Kidney (tissue), 22 donors: ENCODE measurements around the gene NAGK. TPM values are rescaled to one million over a fixed set of nuclear protein-coding genes. Genes with fewer than 3 reads are reported as not detected.
"Not testable (repeated sequence)": the region's sequence is repeated elsewhere in the genome, so short reads cannot be mapped to it uniquely, and the experiment has no call there.

ENCODE experiments used
- DNase-seq, 5 donors: peaks; one replicate each; pipeline ENCODE4 v3.0.0-alpha.2; 2013 to 2020
- FAIRE-seq: peaks from 2 replicates; lab custom pipeline; 2012; peaks lifted over from hg19 to GRCh38; lab: Jason Lieb, UNC
- H3K27ac ChIP-seq, 2 donors: one replicate each; pipeline ENCODE4 v1.7.0; 2013; ENCODE audit warnings: low read depth in 2 of 2, low read length in 2 of 2, inconsistent platforms in 1 of 2
- H3K27me3 ChIP-seq: one replicate; pipeline ENCODE4 v1.7.1; 2013; ENCODE audit warnings: low read length, inconsistent platforms; ENCODE audit not compliant: control insufficient read depth, insufficient read depth
- H3K36me3 ChIP-seq, 3 donors: one replicate each; pipeline versions ENCODE4 v1.7.0 to v1.7.1; 2013; ENCODE audit warnings: low read length in 3 of 3, control low read depth in 1 of 3, inconsistent platforms in 1 of 3; ENCODE audit not compliant: insufficient read depth in 3 of 3, control insufficient read depth in 2 of 3
- H3K4me1 ChIP-seq, 3 donors: one replicate each; pipeline versions ENCODE4 v1.7.0 to v1.7.1; 2013; ENCODE audit warnings: low read length in 3 of 3, inconsistent platforms in 1 of 3, low read depth in 1 of 3; ENCODE audit not compliant: control insufficient read depth in 2 of 3, insufficient read depth in 2 of 3
- H3K4me3 ChIP-seq, 3 donors: one replicate each; pipeline versions ENCODE4 v1.7.0 to v1.8.1; 2013; ENCODE audit warnings: low read length in 3 of 3, control low read depth in 1 of 3, inconsistent platforms in 1 of 3
- H3K9ac ChIP-seq, 3 donors: one replicate each; pipeline versions ENCODE4 v1.7.0 to v1.7.1; 2013; ENCODE audit warnings: low read length in 3 of 3, control low read depth in 1 of 3, inconsistent platforms in 1 of 3
- H3K9me3 ChIP-seq, 3 donors: one replicate each; pipeline versions ENCODE4 v1.7.0 to v1.7.1; 2013; ENCODE audit warnings: low read length in 3 of 3, control low read depth in 1 of 3, inconsistent platforms in 1 of 3; ENCODE audit not compliant: control insufficient read depth in 2 of 3, insufficient read depth in 1 of 3
- CTCF ChIP-seq: IDR thresholded peaks from 3 replicates; pipeline ENCODE4 v1.5.1; 2012; ENCODE audit warnings: mild to moderate bottlenecking, moderate library complexity, borderline replicate concordance; ENCODE audit not compliant: insufficient read depth; ENCODE audit errors: extremely low read depth
- intact Hi-C: fragments of 100-400 bp; cut with DNase I; formaldehyde crosslinking; loops from one replicate; pipeline ENCODE4 v1.11.1; 2022
- long read RNA-seq, 10 donors: library from polyadenylated mRNA in 1 of 10; unstranded in 1 of 10; transcript quantifications; one replicate each; pipeline ENCODE4 v2.0.0 and lab custom pipeline, GENCODE V29; 2021 to 2026
- polyA plus RNA-seq: library from polyadenylated mRNA; stranded (reverse); fragments of 350-450 nt; fragmentation: Illumina TruSeq; extraction: RNeasy Lipid Tissue Mini Kit (QIAGEN cat#74804); gene quantifications from one replicate; pipeline ENCODE4 v1.2.3, GENCODE V29; 2014; ENCODE audit warnings: low read depth, low replicate concordance; ENCODE audit not compliant: insufficient read depth
- total RNA-seq: library from RNA; stranded (reverse); fragmentation: NEBNext Ultra II Directional; extraction: Animal tissue kit (Norgen Biotek cat#: 25700); gene quantifications from one replicate; pipeline ENCODE4 v1.2.1, GENCODE V29; 2021
- donor health status: control.
- donor health status: control.
- donor health status: control.
- donor health status: control.
- donor health status: control.
- donor health status: DM: yes; HTN: yes; CAD: no.
- donor health status: Normal renal cell carcinoma (clear cell type).

NAGK gene
- 113 TPM for total RNA-seq
- 102 TPM for polyA plus RNA-seq
- long read RNA-seq, donor 1, transcript NAGK-229 (10 exons, 1,801 nt) = major isoform, 6 of 12 reads
- long read RNA-seq, donor 1, partial matches to known transcripts = 0 of 12 reads
- long read RNA-seq, donor 1, other reads (novel, unspliced or antisense) = 0 of 12 reads
- long read RNA-seq, donor 2, full-length matches to known transcripts = 45 of 45 reads
- long read RNA-seq, donor 2, partial matches to known transcripts = 0 of 45 reads
- long read RNA-seq, donor 2, other reads (novel, unspliced or antisense) = 0 of 45 reads
- long read RNA-seq, donor 3, transcript NAGK-211 (4 exons, 441 nt) = minor isoform, 15 of 70 reads
- long read RNA-seq, donor 3, transcript NAGK-229 (10 exons, 1,801 nt) = major isoform, 21 of 70 reads
- long read RNA-seq, donor 3, transcript NAGK-213 (9 exons, 2,986 nt) = minor isoform, 7 of 70 reads
- long read RNA-seq, donor 3, transcript NAGK-222 (2 exons, 424 nt) = minor isoform, 7 of 70 reads
- long read RNA-seq, donor 3, partial matches to known transcripts = 14 of 70 reads
- long read RNA-seq, donor 3, other reads (novel, unspliced or antisense) = 0 of 70 reads
- long read RNA-seq, donor 4, full-length matches to known transcripts = 37 of 37 reads
- long read RNA-seq, donor 4, partial matches to known transcripts = 0 of 37 reads
- long read RNA-seq, donor 4, other reads (novel, unspliced or antisense) = 0 of 37 reads
- long read RNA-seq, donor 5, partial matches to known transcripts = 0 of 6 reads
- long read RNA-seq, donor 5, other reads (novel, unspliced or antisense) = 0 of 6 reads
- long read RNA-seq, donor 6, transcript NAGK-222 (2 exons, 424 nt) = minor isoform, 5 of 63 reads
- long read RNA-seq, donor 6, transcript NAGK-219 (3 exons, 2,483 nt) = minor isoform, 8 of 63 reads
- long read RNA-seq, donor 6, transcript NAGK-211 (4 exons, 441 nt) = minor isoform, 9 of 63 reads
- long read RNA-seq, donor 6, transcript NAGK-229 (10 exons, 1,801 nt) = major isoform, 22 of 63 reads
- long read RNA-seq, donor 6, partial matches to known transcripts = 15 of 63 reads
- long read RNA-seq, donor 6, other reads (novel, unspliced or antisense) = 0 of 63 reads
- long read RNA-seq, donor 7, transcript NAGK-229 (10 exons, 1,801 nt) = major isoform, 25 of 42 reads
- long read RNA-seq, donor 7, partial matches to known transcripts = 1 of 42 reads
- long read RNA-seq, donor 7, other reads (novel, unspliced or antisense) = 7 of 42 reads
- long read RNA-seq, donor 8, transcript NAGK-229 (10 exons, 1,801 nt) = major isoform, 9 of 22 reads
- long read RNA-seq, donor 8, partial matches to known transcripts = 0 of 22 reads
- long read RNA-seq, donor 8, other reads (novel, unspliced or antisense) = 0 of 22 reads
- long read RNA-seq, donor 9, transcript NAGK-229 (10 exons, 1,801 nt) = major isoform, 7 of 17 reads
- long read RNA-seq, donor 9, transcript NAGK-222 (2 exons, 424 nt) = minor isoform, 5 of 17 reads
- long read RNA-seq, donor 9, partial matches to known transcripts = 0 of 17 reads
- long read RNA-seq, donor 9, other reads (novel, unspliced or antisense) = 0 of 17 reads
- long read RNA-seq, donor 10, transcript NAGK-229 (10 exons, 1,801 nt) = major isoform, 13 of 42 reads
- long read RNA-seq, donor 10, transcript NAGK-211 (4 exons, 441 nt) = minor isoform, 6 of 42 reads
- long read RNA-seq, donor 10, transcript NAGK-222 (2 exons, 424 nt) = minor isoform, 9 of 42 reads
- long read RNA-seq, donor 10, partial matches to known transcripts = 7 of 42 reads
- long read RNA-seq, donor 10, other reads (novel, unspliced or antisense) = 0 of 42 reads

DNA sequence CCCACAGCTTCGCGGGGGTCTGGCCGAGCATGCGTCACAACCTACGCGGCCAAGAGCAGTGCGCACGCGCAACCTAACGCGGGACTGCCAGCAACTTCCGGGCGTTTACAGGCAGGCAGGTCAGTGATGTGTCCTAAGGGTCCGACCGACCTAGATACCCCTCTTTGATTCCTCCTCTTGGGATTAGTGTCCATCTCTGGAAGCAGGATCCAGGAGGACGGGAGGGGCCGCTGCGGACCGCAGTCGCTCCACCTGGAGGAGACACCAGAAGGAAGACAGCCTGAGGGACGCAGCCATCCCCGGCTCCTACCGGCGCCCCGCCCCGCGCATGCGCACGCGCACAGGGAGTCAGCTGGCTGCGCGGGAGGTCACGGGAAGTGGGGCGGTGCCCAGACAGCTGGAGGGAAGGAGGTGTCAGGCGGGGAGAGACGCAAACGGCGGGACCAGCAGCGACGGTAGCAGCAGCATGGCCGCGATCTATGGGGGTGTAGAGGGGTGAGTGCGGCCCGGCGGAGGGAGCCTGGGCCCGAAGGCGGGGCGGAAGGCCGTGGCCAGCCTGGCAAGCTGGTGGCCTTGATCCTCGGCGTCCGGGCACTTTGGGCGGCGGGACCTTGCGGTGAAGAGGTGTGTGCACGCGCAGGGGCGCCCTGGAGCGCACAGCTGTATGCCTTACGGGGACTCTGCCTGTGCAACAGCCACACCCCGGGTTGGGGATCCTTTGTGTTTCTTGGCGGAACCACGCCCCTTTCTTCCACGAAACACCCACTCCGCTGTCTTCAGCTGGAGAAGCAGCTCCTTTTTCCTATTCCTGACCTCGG, at the start of gene NAGK:
NAGK (plus strand) TSS at position 431 of the 818 bp plus-strand sequence; CDS start at position 467, 36 bp downstream.
- Histone ChIP-seq H3K4me3 (peak within 1 kb of the TSS; percentile 96 to 99 (median 98)), H3K9ac (peak within 1 kb of the TSS; percentile 84 to 99 (median 96)), H3K27ac (peak within 1 kb of the TSS; percentile 97 to 100), H3K36me3 (peaks cover 0 to 9% (median under 1%) of the 10 kb centered on the region in 3 donors), H3K9me3 (no peaks in the 10 kb centered on the region), H3K27me3 (no peaks in the 10 kb centered on the region), H3K4me1 (peaks cover 0 to 15% (median 4%) of the 10 kb centered on the region in 3 donors)
- intact Hi-C loops = no loop called here
- TF ChIP-seq CTCF = peak; percentile 2
- FAIRE-seq = no peak
- peak; percentile 97 to 99 (median 98) for DNase-seq

DNA sequence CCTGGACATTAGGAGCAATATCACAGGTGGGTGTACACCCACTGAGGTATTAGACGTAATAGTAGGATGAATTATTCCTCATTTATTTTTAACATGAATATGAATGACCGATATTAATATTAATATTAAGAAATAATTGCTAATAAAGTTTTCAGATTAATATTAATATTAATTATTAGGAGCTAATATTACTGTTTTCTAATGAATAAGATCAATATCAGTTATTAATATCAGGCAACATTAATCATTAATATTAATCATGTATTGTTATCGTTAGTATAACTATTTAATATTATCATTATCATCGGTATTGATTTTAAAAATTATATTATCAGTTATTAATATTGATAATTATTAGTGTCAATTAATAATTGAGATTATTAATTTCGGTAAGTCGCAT, 48.5 kb upstream of the NAGK start:
- intact Hi-C loops, H3K27ac ChIP-seq, H3K4me3 ChIP-seq, H3K4me1 ChIP-seq, FAIRE-seq, H3K9ac ChIP-seq, H3K27me3 ChIP-seq, H3K36me3 ChIP-seq, DNase-seq, H3K9me3 ChIP-seq: not testable (repeated sequence)

- H3K4me3 ChIP-seq, H3K4me1 ChIP-seq, DNase-seq, H3K9me3 ChIP-seq, H3K27ac ChIP-seq, H3K9ac ChIP-seq, H3K36me3 ChIP-seq, FAIRE-seq, H3K27me3 ChIP-seq, intact Hi-C loops: not testable (repeated sequence)
Measured at GRCh38 chr2:71021394-71021793, 47.1 kb upstream of the NAGK start.

- DNase-seq = peak in 3 of 5 donors; percentile 51 to 71 (median 65)
- H3K4me3 ChIP-seq, intact Hi-C loops, H3K9ac ChIP-seq, H3K36me3 ChIP-seq, FAIRE-seq, H3K4me1 ChIP-seq, H3K27me3 ChIP-seq, H3K9me3 ChIP-seq: not testable (repeated sequence)
- peak overlapping the region; percentile 22 to 28 for H3K27ac ChIP-seq
Measured at GRCh38 chr2:71023553-71024243, 44.8 kb upstream of the NAGK start.

DNA sequence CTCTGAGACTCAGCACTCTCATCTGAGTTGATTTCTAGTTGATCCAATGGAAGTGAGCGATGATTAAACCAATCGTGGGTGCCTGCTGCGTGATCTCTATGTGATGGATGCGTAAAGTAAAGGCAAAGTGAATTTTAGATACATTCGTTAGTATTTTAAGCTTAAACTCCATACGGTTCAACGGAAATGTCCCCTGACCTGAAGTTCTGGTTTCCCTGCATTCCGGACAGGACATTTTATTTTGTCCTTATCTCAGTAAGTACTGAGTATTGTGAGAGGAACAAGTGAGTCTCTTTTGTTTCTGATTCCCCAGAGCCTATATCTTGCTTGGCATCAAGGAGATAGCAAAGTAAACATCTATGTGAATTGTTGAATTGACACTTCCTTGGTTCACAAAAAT, 32.2 kb upstream of the NAGK start:
- H3K9me3 ChIP-seq, H3K36me3 ChIP-seq, intact Hi-C loops, FAIRE-seq, H3K27ac ChIP-seq, H3K27me3 ChIP-seq, H3K4me3 ChIP-seq, H3K4me1 ChIP-seq, H3K9ac ChIP-seq, DNase-seq: not testable (repeated sequence)
